Measurements from ENCODE around the gene FXR2. TPM values are rescaled to one million over a fixed set of nuclear protein-coding genes. Genes with fewer than 3 reads are reported as not detected.

The FXR2 gene
- total RNA-seq, 1 experiment from 2014 or later = 35.1 TPM

DNA sequence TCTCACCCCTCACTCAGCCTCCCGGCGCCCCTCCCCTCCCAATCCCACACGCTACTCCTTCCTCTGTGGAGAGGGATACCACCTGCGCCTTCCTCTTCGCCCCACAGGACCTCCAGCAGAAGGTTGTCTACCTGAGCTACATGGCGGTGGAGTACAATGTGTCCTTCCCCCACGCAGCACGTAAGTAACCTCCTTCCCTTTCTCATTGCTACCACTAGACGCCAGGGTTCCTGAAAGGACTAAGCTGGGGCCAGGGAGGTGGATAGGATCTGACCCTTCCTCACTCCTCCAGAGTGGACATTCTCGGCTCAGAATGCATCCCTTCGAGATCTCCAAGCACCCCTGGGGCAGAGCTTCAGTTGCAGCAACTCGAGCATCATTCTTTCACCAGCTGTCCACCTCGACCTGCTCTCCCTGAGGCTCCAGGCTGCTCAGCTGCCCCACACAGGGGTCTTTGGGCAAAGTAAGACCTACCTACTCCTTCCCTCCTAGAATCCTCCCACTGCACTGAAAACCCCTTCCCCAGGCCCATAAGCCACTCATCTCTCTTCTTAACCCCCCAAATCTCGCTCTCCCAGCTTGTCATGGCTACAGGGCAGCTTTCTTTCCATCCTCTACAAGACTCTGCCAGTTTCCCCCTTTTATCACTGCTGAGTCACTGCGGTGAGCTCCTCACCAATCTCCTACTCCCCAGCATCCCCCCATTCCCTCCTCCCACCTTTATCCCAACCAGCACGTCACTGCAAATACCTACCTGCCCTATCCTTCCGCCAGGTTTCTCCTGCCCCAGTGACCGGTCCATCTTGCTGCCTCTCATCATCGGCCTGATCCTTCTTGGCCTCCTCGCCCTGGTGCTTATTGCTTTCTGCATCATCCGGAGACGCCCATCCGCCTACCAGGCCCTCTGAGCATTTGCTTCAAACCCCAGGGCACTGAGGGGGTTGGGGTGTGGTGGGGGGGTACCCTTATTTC is 33.8 kb downstream of the FXR2 start:
- TF ChIP-seq ATF2 (CRISPR knock-in tag; IDR thresholded peaks at IDR 0.05; ENCODE audit: borderline replicate concordance, low read depth) = no peak
- Mint-ChIP-seq H3K4me3 (no peak overlapping the region), H3K27me3 (ENCODE audit: low read depth) (no peaks in the 10 kb centered on the region), H3K9me3 (no peaks in the 10 kb centered on the region), H3K27ac (peak overlapping the region; percentile 81), H3K4me1 (peaks cover 58% of the 10 kb centered on the region), H3K36me3 (peaks cover 36% of the 10 kb centered on the region)
- ChIA-PET CTCF (interaction anchor here (1.3 to 4.3 kb wide), 5 partner anchors 9 to 92 kb away, joined by 3 to 36 read pairs (median 6); partner anchors contain the start of gene SOX15), POLR2A (interaction anchor here (0.8 to 2.6 kb wide), 4 partner anchors 9 to 106 kb away, joined by 3 to 17 read pairs (median 5); partner anchors contain the start of genes ATP1B2 and SOX15)
- DNase-seq (ENCODE audit: low spot score) (no peak), ATAC-seq (no peak)

DNA sequence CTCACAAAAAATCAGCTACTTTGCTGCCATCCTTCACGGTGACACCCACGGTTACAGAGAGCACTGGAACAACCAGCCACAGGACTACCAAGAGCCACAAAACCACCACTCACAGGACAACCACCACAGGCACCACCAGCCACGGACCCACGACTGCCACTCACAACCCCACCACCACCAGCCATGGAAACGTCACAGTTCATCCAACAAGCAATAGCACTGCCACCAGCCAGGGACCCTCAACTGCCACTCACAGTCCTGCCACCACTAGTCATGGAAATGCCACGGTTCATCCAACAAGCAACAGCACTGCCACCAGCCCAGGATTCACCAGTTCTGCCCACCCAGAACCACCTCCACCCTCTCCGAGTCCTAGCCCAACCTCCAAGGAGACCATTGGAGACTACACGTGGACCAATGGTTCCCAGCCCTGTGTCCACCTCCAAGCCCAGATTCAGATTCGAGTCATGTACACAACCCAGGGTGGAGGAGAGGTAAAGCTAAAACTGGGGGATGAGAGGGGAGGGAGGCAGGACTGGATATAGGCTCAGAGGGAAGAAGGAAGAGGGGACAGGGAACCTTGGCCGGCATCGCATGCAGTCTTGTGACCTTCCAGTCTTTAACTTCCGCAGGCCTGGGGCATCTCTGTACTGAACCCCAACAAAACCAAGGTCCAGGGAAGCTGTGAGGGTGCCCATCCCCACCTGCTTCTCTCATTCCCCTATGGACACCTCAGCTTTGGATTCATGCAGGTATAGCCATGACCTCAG is 34.7 kb downstream of the FXR2 start:
- Mint-ChIP-seq H3K27ac (peak overlapping the region; percentile 75), H3K4me3 (no peak overlapping the region), H3K36me3 (peaks cover 43% of the 10 kb centered on the region), H3K4me1 (peaks cover 64% of the 10 kb centered on the region), H3K9me3 (no peaks in the 10 kb centered on the region), H3K27me3 (ENCODE audit: low read depth) (no peaks in the 10 kb centered on the region)
- ATAC-seq = no peak
- DNase-seq (ENCODE audit: low spot score) = no peak
- POLR2A ChIA-PET = interaction anchor here (0.8 to 2.6 kb wide), 3 partner anchors 10 to 107 kb away, joined by 3 to 17 read pairs (median 12); partner anchors contain the start of genes SOX15, TP53 and WRAP53
- CTCF ChIA-PET = interaction anchor here (1.3 to 4.3 kb wide), 6 partner anchors 10 to 108 kb away, joined by 3 to 36 read pairs (median 7); partner anchors contain the start of genes SOX15, TP53 and WRAP53
- TF ChIP-seq SMAD3 (CRISPR knock-in tag; IDR thresholded peaks at IDR 0.05; ENCODE audit: borderline replicate concordance) = no peak; the same call in 1 of the 2 replicates
- TF ChIP-seq, protein P1, sequence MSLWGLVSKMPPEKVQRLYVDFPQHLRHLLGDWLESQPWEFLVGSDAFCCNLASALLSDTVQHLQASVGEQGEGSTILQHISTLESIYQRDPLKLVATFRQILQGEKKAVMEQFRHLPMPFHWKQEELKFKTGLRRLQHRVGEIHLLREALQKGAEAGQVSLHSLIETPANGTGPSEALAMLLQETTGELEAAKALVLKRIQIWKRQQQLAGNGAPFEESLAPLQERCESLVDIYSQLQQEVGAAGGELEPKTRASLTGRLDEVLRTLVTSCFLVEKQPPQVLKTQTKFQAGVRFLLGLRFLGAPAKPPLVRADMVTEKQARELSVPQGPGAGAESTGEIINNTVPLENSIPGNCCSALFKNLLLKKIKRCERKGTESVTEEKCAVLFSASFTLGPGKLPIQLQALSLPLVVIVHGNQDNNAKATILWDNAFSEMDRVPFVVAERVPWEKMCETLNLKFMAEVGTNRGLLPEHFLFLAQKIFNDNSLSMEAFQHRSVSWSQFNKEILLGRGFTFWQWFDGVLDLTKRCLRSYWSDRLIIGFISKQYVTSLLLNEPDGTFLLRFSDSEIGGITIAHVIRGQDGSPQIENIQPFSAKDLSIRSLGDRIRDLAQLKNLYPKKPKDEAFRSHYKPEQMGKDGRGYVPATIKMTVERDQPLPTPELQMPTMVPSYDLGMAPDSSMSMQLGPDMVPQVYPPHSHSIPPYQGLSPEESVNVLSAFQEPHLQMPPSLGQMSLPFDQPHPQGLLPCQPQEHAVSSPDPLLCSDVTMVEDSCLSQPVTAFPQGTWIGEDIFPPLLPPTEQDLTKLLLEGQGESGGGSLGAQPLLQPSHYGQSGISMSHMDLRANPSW (CRISPR knock-in tag; conservative IDR thresholded peaks at IDR 0.05; ENCODE audit: low read depth) = no peak
- TF ChIP-seq GTF2I (CRISPR knock-in tag; conservative IDR thresholded peaks at IDR 0.05) = no peak
- no peak for TF ChIP-seq RELA (CRISPR knock-in tag; IDR thresholded peaks at IDR 0.05; ENCODE audit: borderline replicate concordance)
- TF ChIP-seq SP1 (CRISPR knock-in tag; conservative IDR thresholded peaks at IDR 0.05) = no peak
- no peak for TF ChIP-seq ZNF219 (CRISPR knock-in tag; IDR thresholded peaks at IDR 0.05; ENCODE audit: borderline replicate concordance)
- TF ChIP-seq ZNF317 (CRISPR knock-in tag; IDR thresholded peaks at IDR 0.05; ENCODE audit: borderline replicate concordance, low read depth) = no peak
- TF ChIP-seq, protein P2, sequence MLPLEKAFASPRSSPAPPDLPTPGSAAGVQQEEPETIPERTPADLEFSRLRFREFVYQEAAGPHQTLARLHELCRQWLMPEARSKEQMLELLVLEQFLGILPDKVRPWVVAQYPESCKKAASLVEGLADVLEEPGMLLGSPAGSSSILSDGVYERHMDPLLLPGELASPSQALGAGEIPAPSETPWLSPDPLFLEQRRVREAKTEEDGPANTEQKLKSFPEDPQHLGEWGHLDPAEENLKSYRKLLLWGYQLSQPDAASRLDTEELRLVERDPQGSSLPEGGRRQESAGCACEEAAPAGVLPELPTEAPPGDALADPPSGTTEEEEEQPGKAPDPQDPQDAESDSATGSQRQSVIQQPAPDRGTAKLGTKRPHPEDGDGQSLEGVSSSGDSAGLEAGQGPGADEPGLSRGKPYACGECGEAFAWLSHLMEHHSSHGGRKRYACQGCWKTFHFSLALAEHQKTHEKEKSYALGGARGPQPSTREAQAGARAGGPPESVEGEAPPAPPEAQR (CRISPR knock-in tag; IDR thresholded peaks at IDR 0.05) = no peak
- no peak for TF ChIP-seq ATF1 (CRISPR knock-in tag; IDR thresholded peaks at IDR 0.05)
- TF ChIP-seq, protein P3, sequence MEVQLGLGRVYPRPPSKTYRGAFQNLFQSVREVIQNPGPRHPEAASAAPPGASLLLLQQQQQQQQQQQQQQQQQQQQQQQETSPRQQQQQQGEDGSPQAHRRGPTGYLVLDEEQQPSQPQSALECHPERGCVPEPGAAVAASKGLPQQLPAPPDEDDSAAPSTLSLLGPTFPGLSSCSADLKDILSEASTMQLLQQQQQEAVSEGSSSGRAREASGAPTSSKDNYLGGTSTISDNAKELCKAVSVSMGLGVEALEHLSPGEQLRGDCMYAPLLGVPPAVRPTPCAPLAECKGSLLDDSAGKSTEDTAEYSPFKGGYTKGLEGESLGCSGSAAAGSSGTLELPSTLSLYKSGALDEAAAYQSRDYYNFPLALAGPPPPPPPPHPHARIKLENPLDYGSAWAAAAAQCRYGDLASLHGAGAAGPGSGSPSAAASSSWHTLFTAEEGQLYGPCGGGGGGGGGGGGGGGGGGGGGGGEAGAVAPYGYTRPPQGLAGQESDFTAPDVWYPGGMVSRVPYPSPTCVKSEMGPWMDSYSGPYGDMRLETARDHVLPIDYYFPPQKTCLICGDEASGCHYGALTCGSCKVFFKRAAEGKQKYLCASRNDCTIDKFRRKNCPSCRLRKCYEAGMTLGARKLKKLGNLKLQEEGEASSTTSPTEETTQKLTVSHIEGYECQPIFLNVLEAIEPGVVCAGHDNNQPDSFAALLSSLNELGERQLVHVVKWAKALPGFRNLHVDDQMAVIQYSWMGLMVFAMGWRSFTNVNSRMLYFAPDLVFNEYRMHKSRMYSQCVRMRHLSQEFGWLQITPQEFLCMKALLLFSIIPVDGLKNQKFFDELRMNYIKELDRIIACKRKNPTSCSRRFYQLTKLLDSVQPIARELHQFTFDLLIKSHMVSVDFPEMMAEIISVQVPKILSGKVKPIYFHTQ (CRISPR knock-in tag; IDR thresholded peaks at IDR 0.05) = no peak
- TF ChIP-seq NFYB (CRISPR knock-in tag; conservative IDR thresholded peaks at IDR 0.05; ENCODE audit: low read depth) = no peak
- no peak for TF ChIP-seq ZNF425 (CRISPR knock-in tag; conservative IDR thresholded peaks at IDR 0.05)
- no peak for TF ChIP-seq EMX1 (CRISPR knock-in tag; IDR thresholded peaks at IDR 0.05)
- TF ChIP-seq TEAD4 (CRISPR knock-in tag; IDR thresholded peaks at IDR 0.05) = no peak
- no peak for TF ChIP-seq GRHL2 (CRISPR knock-in tag; IDR thresholded peaks at IDR 0.05; ENCODE audit: insufficient replicate concordance, severe bottlenecking)
- TF ChIP-seq ZNF396 (CRISPR knock-in tag; IDR thresholded peaks at IDR 0.05; ENCODE audit: borderline replicate concordance) = no peak
- no peak for TF ChIP-seq NFATC4 (CRISPR knock-in tag; IDR thresholded peaks at IDR 0.05)
